ENCODE data around the gene SEC24A.
A peak's percentile ranks its signal among the peaks of the same experiment; 100 is the strongest.
"Not testable (repeated sequence)": the region's sequence is repeated elsewhere in the genome, so short reads cannot be mapped to it uniquely, and the experiment has no call there.

The SEC24A gene

GRCh38 chr5:134648425-134649162 is at the start of gene SEC24A:
TSS of gene SEC24A (plus strand) at chr5:134648785. CDS start at chr5:134649077, 292 bp downstream.
- DNase-seq = peak; percentile 85

- not testable (repeated sequence) for DNase-seq
These were observed 48.8 kb upstream of the SEC24A start for GRCh38 chr5:134599820-134600219.

GRCh38 chr5:134600600-134600999 is 48.0 kb upstream of the SEC24A start:
- DNase-seq = peak; percentile 72

- DNase-seq = peak; percentile 75
These were observed 45.5 kb upstream of the SEC24A start for GRCh38 chr5:134603059-134603458.

- DNase-seq = no peak
These were observed 43.7 kb upstream of the SEC24A start for GRCh38 chr5:134604908-134605307.

- no peak for DNase-seq
These were observed 41.9 kb upstream of the SEC24A start for GRCh38 chr5:134606726-134607125.

GRCh38 chr5:134608555-134608954 is 40.0 kb upstream of the SEC24A start:
- no peak for DNase-seq

- peak; percentile 21 for DNase-seq
These were observed 39.2 kb upstream of the SEC24A start for GRCh38 chr5:134609232-134609851.

- no peak for DNase-seq
These were observed 37.9 kb upstream of the SEC24A start for GRCh38 chr5:134610725-134611124.

- DNase-seq = no peak
These were observed 37.1 kb upstream of the SEC24A start for GRCh38 chr5:134611515-134611914.

GRCh38 chr5:134614450-134615085 is 34.0 kb upstream of the SEC24A start:
- DNase-seq = no peak

- DNase-seq = no peak
These were observed 28.0 kb upstream of the SEC24A start for GRCh38 chr5:134620634-134621033.

- no peak for DNase-seq
These were observed 23.0 kb upstream of the SEC24A start for GRCh38 chr5:134625559-134625958.

- DNase-seq = no peak
These were observed 22.1 kb upstream of the SEC24A start for GRCh38 chr5:134626369-134627014.

GRCh38 chr5:134634227-134634626 is 14.4 kb upstream of the SEC24A start:
- DNase-seq = no peak

GRCh38 chr5:134635366-134635765 is 13.2 kb upstream of the SEC24A start:
- not testable (repeated sequence) for DNase-seq

- no peak for DNase-seq
These were observed 11.4 kb upstream of the SEC24A start for GRCh38 chr5:134637116-134637721.

- DNase-seq = no peak
These were observed 9.8 kb upstream of the SEC24A start for GRCh38 chr5:134638760-134639201.

- peak; percentile 25 for DNase-seq
These were observed 5.6 kb upstream of the SEC24A start for GRCh38 chr5:134642931-134643530.

GRCh38 chr5:134647750-134648424 is 698 bp upstream of the SEC24A start:
- peak; percentile 52 for DNase-seq

GRCh38 chr5:134649163-134649835 is 714 bp downstream of the SEC24A start:
- DNase-seq = no peak
